ENCODE data around the gene COL10A1.

DNA sequence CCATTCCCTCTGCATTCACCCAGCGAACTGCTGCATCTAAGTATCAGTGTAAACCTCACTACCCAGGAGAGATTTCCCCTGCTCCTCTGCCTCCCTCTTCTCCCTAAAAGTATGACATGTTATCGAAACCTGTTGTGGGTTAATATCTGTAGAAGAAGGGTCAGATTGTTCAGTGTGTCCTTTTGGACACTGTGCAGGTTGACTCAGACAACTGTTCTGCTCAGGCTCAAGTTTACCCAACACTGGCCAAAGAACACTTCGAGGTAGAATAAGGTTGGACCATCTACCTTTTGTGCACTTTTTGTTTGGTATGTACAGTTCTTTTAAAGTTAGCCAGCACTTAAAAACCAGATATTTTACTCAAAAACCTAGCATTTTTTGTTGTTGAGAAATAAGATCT lies 20.7 kb downstream of the COL10A1 start:
- TF ChIP-seq, protein P1, sequence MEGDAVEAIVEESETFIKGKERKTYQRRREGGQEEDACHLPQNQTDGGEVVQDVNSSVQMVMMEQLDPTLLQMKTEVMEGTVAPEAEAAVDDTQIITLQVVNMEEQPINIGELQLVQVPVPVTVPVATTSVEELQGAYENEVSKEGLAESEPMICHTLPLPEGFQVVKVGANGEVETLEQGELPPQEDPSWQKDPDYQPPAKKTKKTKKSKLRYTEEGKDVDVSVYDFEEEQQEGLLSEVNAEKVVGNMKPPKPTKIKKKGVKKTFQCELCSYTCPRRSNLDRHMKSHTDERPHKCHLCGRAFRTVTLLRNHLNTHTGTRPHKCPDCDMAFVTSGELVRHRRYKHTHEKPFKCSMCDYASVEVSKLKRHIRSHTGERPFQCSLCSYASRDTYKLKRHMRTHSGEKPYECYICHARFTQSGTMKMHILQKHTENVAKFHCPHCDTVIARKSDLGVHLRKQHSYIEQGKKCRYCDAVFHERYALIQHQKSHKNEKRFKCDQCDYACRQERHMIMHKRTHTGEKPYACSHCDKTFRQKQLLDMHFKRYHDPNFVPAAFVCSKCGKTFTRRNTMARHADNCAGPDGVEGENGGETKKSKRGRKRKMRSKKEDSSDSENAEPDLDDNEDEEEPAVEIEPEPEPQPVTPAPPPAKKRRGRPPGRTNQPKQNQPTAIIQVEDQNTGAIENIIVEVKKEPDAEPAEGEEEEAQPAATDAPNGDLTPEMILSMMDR (IDR thresholded peaks at IDR 0.05), result no peak
- TF ChIP-seq POLR2A (IDR thresholded peaks at IDR 0.05), result no peak
